22Rv1 (cell line): Measurements from ENCODE around the gene RCC1.

Experiments used
- H3K27ac ChIP-seq: fragments of 450-650 bp; 2 replicates; pipeline ENCODE4 v1.5.1; 2017
- CTCF ChIP-seq: fragments of 450-650 bp; IDR thresholded peaks from 2 replicates; pipeline ENCODE4 v1.5.1; 2017; ENCODE audit warnings: mild to moderate bottlenecking
- ZFX ChIP-seq: fragments of 450-650 bp; IDR thresholded peaks from 2 replicates; pipeline ENCODE4 v1.6.1; 2017; ENCODE audit warnings: antibody characterized with exemption, borderline replicate concordance

RCC1 gene

GRCh38 chr1:28480308-28480707 lies 25.5 kb upstream of the RCC1 start:
- TF ChIP-seq CTCF = no peak
- TF ChIP-seq ZFX = no peak
- H3K27ac ChIP-seq = no peak overlapping the region

GRCh38 chr1:28482138-28482537 lies 23.7 kb upstream of the RCC1 start:
- no peak for TF ChIP-seq ZFX
- TF ChIP-seq CTCF = no peak
- no peak overlapping the region for H3K27ac ChIP-seq

- H3K27ac ChIP-seq = no peak overlapping the region
- no peak for TF ChIP-seq ZFX
- TF ChIP-seq CTCF = no peak
Measured at GRCh38 chr1:28482702-28483101, 23.1 kb upstream of the RCC1 start.

- TF ChIP-seq CTCF (no peak), ZFX (no peak)
- no peak overlapping the region for H3K27ac ChIP-seq
Measured at GRCh38 chr1:28494737-28495136, 11.1 kb upstream of the RCC1 start.

DNA sequence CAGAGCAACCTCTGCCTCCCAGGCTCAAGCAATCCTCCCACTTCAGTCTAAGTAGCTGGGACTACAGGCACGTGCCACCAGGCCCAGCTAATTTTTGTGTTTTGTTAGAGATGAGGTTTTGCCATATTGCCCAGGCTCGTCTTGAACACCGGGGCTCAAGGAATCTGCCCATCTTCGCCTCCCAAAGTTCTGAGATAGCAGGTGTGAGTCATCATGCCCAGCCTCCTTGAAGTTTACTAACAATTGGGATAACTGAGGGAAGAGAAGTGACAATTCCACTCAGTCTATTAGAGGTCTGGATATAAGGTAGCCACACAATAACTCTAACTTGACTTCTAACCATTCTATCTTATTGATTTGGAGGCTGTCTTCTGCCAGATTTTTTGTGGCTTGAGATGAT lies 6.3 kb upstream of the RCC1 start:
- H3K27ac ChIP-seq = no peak overlapping the region
- no peak for TF ChIP-seq CTCF
- TF ChIP-seq ZFX = no peak

GRCh38 chr1:28501925-28502324 lies 3.9 kb upstream of the RCC1 start:
- H3K27ac ChIP-seq = peak overlapping the region; percentile 26; the same call in 1 of the 2 replicates
- TF ChIP-seq CTCF (no peak), ZFX (no peak)

DNA sequence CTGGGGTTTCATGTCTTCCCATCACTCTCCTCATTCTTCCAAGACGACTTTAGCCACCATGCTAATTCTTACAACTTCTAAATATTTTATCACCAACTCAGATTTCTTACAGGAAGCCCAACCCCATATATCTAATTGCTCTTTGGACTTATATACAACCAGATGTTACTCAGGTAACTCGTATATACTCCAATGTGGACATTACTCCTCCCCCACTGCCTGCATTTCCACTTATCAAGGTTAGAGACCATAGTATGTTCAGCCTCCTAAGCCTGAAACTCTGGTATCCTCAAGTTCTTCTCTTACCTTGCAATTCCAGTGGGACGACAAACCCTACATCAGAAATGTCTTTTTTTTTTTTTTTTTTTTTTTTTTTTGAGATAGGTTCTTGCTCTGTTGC lies 2.7 kb upstream of the RCC1 start:
- no peak overlapping the region for H3K27ac ChIP-seq
- TF ChIP-seq ZFX = no peak
- TF ChIP-seq CTCF = no peak
